Right lobe of liver (tissue), 6 donors: Measurements from ENCODE around the gene TPSD1. TPM values are rescaled to one million over a fixed set of nuclear protein-coding genes. Genes with fewer than 3 reads are reported as not detected.

Experiments
- ATAC-seq, 4 donors: fragments of 200-7000 bp; cut with Tn5 transposase; one replicate each; pipeline ENCODE4 v1.9.1; 2020; ENCODE audit warnings: mild to moderate bottlenecking in 4 of 4, moderate library complexity in 4 of 4
- DNase-seq, 3 donors: peaks; one replicate each; pipeline ENCODE4 v3.0.0-alpha.2; 2020
- H3K27ac ChIP-seq, 3 donors: fragments of 200-600 bp; one replicate each; pipeline ENCODE4 v1.8.0; 2022
- H3K27me3 ChIP-seq, 2 donors: fragments of 200-600 bp; one replicate each; pipeline ENCODE4 v1.8.0; 2022
- H3K36me3 ChIP-seq, 4 donors: fragments of 200-600 bp; sonication (generic) in 1 of 4; one replicate each; pipeline versions ENCODE4 v1.5.1 to v1.8.0; 2017 to 2022; ENCODE audit warnings: control low read depth in 1 of 4
- H3K4me1 ChIP-seq, 4 donors: fragments of 200-600 bp; sonication (generic) in 1 of 4; one replicate each; pipeline versions ENCODE4 v1.5.1 to v1.8.0; 2017 to 2022; ENCODE audit warnings: control low read depth in 1 of 4
- H3K4me3 ChIP-seq, 3 donors: fragments of 200-600 bp; one replicate each; pipeline ENCODE4 v1.8.0; 2022
- H3K9me3 ChIP-seq, 4 donors: fragments of 200-600 bp; sonication (generic) in 1 of 4; one replicate each; pipeline versions ENCODE4 v1.5.1 to v1.8.0; 2017 to 2022; ENCODE audit warnings: control low read depth in 1 of 4
- CTCF ChIP-seq, 4 donors: fragments of 200-600 bp in 3 of 4; fragments of 450-650 bp in 1 of 4; IDR thresholded peaks; one replicate each; pipeline versions ENCODE4 v1.5.1 to v1.8.0; 2016 to 2022; ENCODE audit warnings: antibody characterized with exemption in 4 of 4, mild to moderate bottlenecking in 2 of 4
- POLR2A ChIP-seq: fragments of 450-650 bp; IDR thresholded peaks from one replicate; pipeline ENCODE4 v1.6.1; 2017; ENCODE audit warnings: antibody characterized with exemption, mild to moderate bottlenecking
- WGBS: methylation state at CpG from one replicate; pipeline ENCODE4 v1.1.6; 2018; ENCODE audit warnings: low coverage, low lambda C conversion rate; ENCODE audit not compliant: insufficient coverage; ENCODE audit errors: missing lambda C conversion rate; 5-methylcytosine and 5-hydroxymethylcytosine counted together
- intact Hi-C, 2 donors: fragments of 100-400 bp; cut with DNase I; formaldehyde crosslinking; loops; one replicate each; pipeline versions ENCODE4 v1.11.2 to v1.14.1; 2022
- total RNA-seq, 6 experiments: library from RNA; depleted of rRNA in 2 of 6; stranded (reverse); fragments of >200 nt in 2 of 6; fragmentation: NEBNext Ultra II Directional in 3 of 6; extraction: Animal tissue kit (Norgen Biotek cat#: 25700) in 3 of 6; gene quantifications; one replicate each; pipeline versions ENCODE4 v1.1.0 to v1.2.4, GENCODE V29; 2016 to 2023
- donor health status: DM: no; HTN: yes; CAD: no.
- donor health status: DM: no; HTN: no; CAD: no.
- donor health status: DM: no; HTN: no; CAD: no.
- donor health status: DM: no; HTN: yes; CAD: no.
- donor health status: DM: no; HTN: yes; CAD: no.

The TPSD1 gene
- total RNA-seq, 6 experiments from 2014 or later: not detected

- intact Hi-C loops: no loop called here
- Histone ChIP-seq H3K9me3 (no peaks in the 10 kb centered on the region), H3K4me1 (no peaks in the 10 kb centered on the region), H3K27ac (no peak overlapping the region), H3K4me3 (no peak overlapping the region), H3K27me3 (no peaks in the 10 kb centered on the region), H3K36me3 (no peaks in the 10 kb centered on the region)
- ATAC-seq (no peak), DNase-seq (no peak)
- WGBS: 46% methylated on average over 10 of the region's 17 CpGs
- TF ChIP-seq POLR2A (no peak), CTCF (IDR thresholded peaks at IDR 0.05) (no peak)
Observed at GRCh38 chr16:1283296-1283695, 27.4 kb downstream of the TPSD1 start.

- DNase-seq (no peak), ATAC-seq (no peak)
- Histone ChIP-seq H3K4me1 (no peaks in the 10 kb centered on the region), H3K27me3 (no peaks in the 10 kb centered on the region), H3K4me3 (no peak overlapping the region), H3K27ac (no peak overlapping the region), H3K9me3 (no peaks in the 10 kb centered on the region), H3K36me3 (no peaks in the 10 kb centered on the region)
- no peak for TF ChIP-seq CTCF (IDR thresholded peaks at IDR 0.05)
- TF ChIP-seq POLR2A: no peak
- intact Hi-C loops: no loop called here
- 72% methylated on average over 4 of the region's 16 CpGs for WGBS
Observed at GRCh38 chr16:1283996-1284616, 28.2 kb downstream of the TPSD1 start.

GRCh38 chr16:1285669-1286512 is 30.0 kb downstream of the TPSD1 start:
- no peak for TF ChIP-seq POLR2A
- no peak for TF ChIP-seq CTCF (IDR thresholded peaks at IDR 0.05)
- Histone ChIP-seq H3K4me3 (no peak overlapping the region), H3K9me3 (no peaks in the 10 kb centered on the region), H3K27ac (no peak overlapping the region), H3K27me3 (no peaks in the 10 kb centered on the region), H3K36me3 (no peaks in the 10 kb centered on the region), H3K4me1 (peaks cover 0 to 9% (median 2%) of the 10 kb centered on the region in 4 donors)
- ATAC-seq: no peak
- intact Hi-C loops: no loop called here
- 61% methylated on average over 10 of the region's 38 CpGs for WGBS
- no peak for DNase-seq

- Histone ChIP-seq H3K4me1 (peaks cover 0 to 16% (median 2%) of the 10 kb centered on the region in 4 donors), H3K4me3 (no peak overlapping the region), H3K9me3 (no peaks in the 10 kb centered on the region), H3K27me3 (no peaks in the 10 kb centered on the region), H3K27ac (no peak overlapping the region), H3K36me3 (no peaks in the 10 kb centered on the region)
- TF ChIP-seq POLR2A: no peak
- TF ChIP-seq CTCF (IDR thresholded peaks at IDR 0.05): no peak
- intact Hi-C loops: no loop called here
- ATAC-seq (no peak), DNase-seq (no peak)
- WGBS: no CpG with 5 or more reads among the region's 25 CpGs
Observed at GRCh38 chr16:1286513-1287094, 30.7 kb downstream of the TPSD1 start.
